Measurements from ENCODE around the gene PAQR6.

The PAQR6 gene

GRCh38 chr1:156276532-156276931, 28.7 kb upstream of the PAQR6 start:
- no peaks in the 10 kb centered on the region for H3K27me3 ChIP-seq
- 0 out of 22 replicates have a peak overlapping the region, but pooled peaks of 1 of the 11 experiments have one; percentile 0 for H3K4me2 ChIP-seq
- peaks cover 82 to 96% (median 91%) of the 10 kb centered on the region in 11 experiments for H3K36me3 ChIP-seq
- H3K4me1 ChIP-seq: peaks cover 18 to 32% (median 24%) of the 10 kb centered on the region in 10 experiments
- peak overlapping the region in 3 of 11 experiments; percentile 2 to 25 (median 5); a peak in 2 of 22 replicates for H3K9ac ChIP-seq
- no peak overlapping the region for H3K4me3 ChIP-seq
- TF ChIP-seq Cebpa-rat (IDR thresholded peaks at IDR 0.05): no peak
- H3K27ac ChIP-seq: no peak overlapping the region; a peak in 1 of 22 replicates
- no peaks in the 10 kb centered on the region for H3K9me3 ChIP-seq (replicated peaks in 1 of 11)
- peaks cover 42 to 99% (median 87%) of the 10 kb centered on the region in 11 experiments for H4K20me1 ChIP-seq

GRCh38 chr1:156270314-156270713, 22.5 kb upstream of the PAQR6 start:
- Histone ChIP-seq H3K36me3 (peaks cover 100% of the 10 kb centered on the region in 11 experiments), H3K4me1 (no peaks in the 10 kb centered on the region), H3K4me3 (no peak overlapping the region), H3K27me3 (no peaks in the 10 kb centered on the region), H4K20me1 (peaks cover 0 to 100% (median 83%) of the 10 kb centered on the region in 11 experiments; a peak in 17 of 22 replicates), H3K9me3 (replicated peaks in 1 of 11) (no peaks in the 10 kb centered on the region), H3K4me2 (no peak overlapping the region), H3K27ac (no peak overlapping the region), H3K9ac (no peak overlapping the region)
- TF ChIP-seq Cebpa-rat (IDR thresholded peaks at IDR 0.05): no peak

- TF ChIP-seq Cebpa-rat (IDR thresholded peaks at IDR 0.05): no peak
- H3K9me3 ChIP-seq (replicated peaks in 1 of 11): no peaks in the 10 kb centered on the region
- H3K27me3 ChIP-seq: no peaks in the 10 kb centered on the region
- H3K4me2 ChIP-seq: no peak overlapping the region
- peaks cover 0 to 96% (median 76%) of the 10 kb centered on the region in 11 experiments; a peak in 17 of 22 replicates for H4K20me1 ChIP-seq
- no peak overlapping the region for H3K9ac ChIP-seq
- no peak overlapping the region for H3K27ac ChIP-seq
- no peaks in the 10 kb centered on the region for H3K4me1 ChIP-seq
- H3K36me3 ChIP-seq: peaks cover 98 to 100% (median 100%) of the 10 kb centered on the region in 11 experiments
- no peak overlapping the region for H3K4me3 ChIP-seq
Observed at GRCh38 chr1:156268336-156268735, 20.5 kb upstream of the PAQR6 start.

- Histone ChIP-seq H4K20me1 (peaks cover 0 to 98% (median 80%) of the 10 kb centered on the region in 11 experiments; a peak in 17 of 22 replicates), H3K27me3 (no peaks in the 10 kb centered on the region), H3K36me3 (peaks cover 98 to 100% (median 100%) of the 10 kb centered on the region in 11 experiments), H3K9me3 (replicated peaks in 1 of 11) (no peaks in the 10 kb centered on the region), H3K4me1 (no peaks in the 10 kb centered on the region), H3K27ac (no peak overlapping the region), H3K4me2 (no peak overlapping the region), H3K9ac (no peak overlapping the region), H3K4me3 (no peak overlapping the region)
- TF ChIP-seq Cebpa-rat (IDR thresholded peaks at IDR 0.05): no peak
Observed at GRCh38 chr1:156266051-156266450, 18.2 kb upstream of the PAQR6 start.

GRCh38 chr1:156263288-156263655, 15.4 kb upstream of the PAQR6 start:
- Histone ChIP-seq H3K27ac (no peak overlapping the region), H3K9ac (no peak overlapping the region)

GRCh38 chr1:156262461-156263287, 14.8 kb upstream of the PAQR6 start:
- Histone ChIP-seq H3K27ac (no peak overlapping the region), H3K9me3 (replicated peaks in 1 of 11) (no peaks in the 10 kb centered on the region), H3K4me3 (no peak overlapping the region), H3K4me2 (no peak overlapping the region), H3K4me1 (peaks cover 0 to 13% (median 4%) of the 10 kb centered on the region in 10 experiments; a peak in 10 of 20 replicates), H3K36me3 (peaks cover 98 to 100% (median 100%) of the 10 kb centered on the region in 11 experiments), H4K20me1 (peaks cover 0 to 98% (median 80%) of the 10 kb centered on the region in 11 experiments; a peak in 18 of 22 replicates), H3K27me3 (no peaks in the 10 kb centered on the region), H3K9ac (no peak overlapping the region)
- no peak for TF ChIP-seq Cebpa-rat (IDR thresholded peaks at IDR 0.05)

More at GRCh38 chr1:156263288-156263655, 15.4 kb upstream of the PAQR6 start:
- Histone ChIP-seq H3K4me2 (no peak overlapping the region), H3K9me3 (replicated peaks in 1 of 11) (no peaks in the 10 kb centered on the region), H4K20me1 (peaks cover 0 to 98% (median 80%) of the 10 kb centered on the region in 11 experiments; a peak in 18 of 22 replicates), H3K4me1 (peaks cover 0 to 7% (median 0%) of the 10 kb centered on the region in 10 experiments; a peak in 4 of 20 replicates), H3K36me3 (peaks cover 98 to 100% (median 100%) of the 10 kb centered on the region in 11 experiments), H3K27me3 (no peaks in the 10 kb centered on the region), H3K4me3 (no peak overlapping the region)
- no peak for TF ChIP-seq Cebpa-rat (IDR thresholded peaks at IDR 0.05)

- Histone ChIP-seq H3K36me3 (peaks cover 98 to 100% (median 100%) of the 10 kb centered on the region in 11 experiments), H3K4me3 (no peak overlapping the region), H3K27ac (no peak overlapping the region)
Observed at GRCh38 chr1:156260896-156261295, 13.0 kb upstream of the PAQR6 start.

GRCh38 chr1:156259805-156260204, 11.9 kb upstream of the PAQR6 start:
- no peak for TF ChIP-seq Cebpa-rat (IDR thresholded peaks at IDR 0.05)
- H3K4me3 ChIP-seq: no peak overlapping the region
- no peaks in the 10 kb centered on the region for H3K27me3 ChIP-seq
- peaks cover 98 to 100% (median 100%) of the 10 kb centered on the region in 11 experiments for H3K36me3 ChIP-seq
- H3K9me3 ChIP-seq (replicated peaks in 1 of 11): no peaks in the 10 kb centered on the region
- no peak overlapping the region for H3K27ac ChIP-seq
- peak overlapping the region in 2 of 11 experiments; percentile 3 to 30; a peak in 1 of 22 replicates for H3K9ac ChIP-seq
- H3K4me2 ChIP-seq: no peak overlapping the region
- peaks cover 0 to 18% (median 6%) of the 10 kb centered on the region in 10 experiments; a peak in 10 of 20 replicates for H3K4me1 ChIP-seq
- H4K20me1 ChIP-seq: peaks cover 0 to 94% (median 81%) of the 10 kb centered on the region in 11 experiments; a peak in 18 of 22 replicates

More at GRCh38 chr1:156260896-156261295, 13.0 kb upstream of the PAQR6 start:
- peaks cover 0 to 96% (median 83%) of the 10 kb centered on the region in 11 experiments; a peak in 18 of 22 replicates for H4K20me1 ChIP-seq
- H3K9me3 ChIP-seq (replicated peaks in 1 of 11): no peaks in the 10 kb centered on the region
- no peak overlapping the region for H3K4me2 ChIP-seq
- no peaks in the 10 kb centered on the region for H3K27me3 ChIP-seq
- peak overlapping the region in 2 of 11 experiments; percentile 30 to 48; a peak in 4 of 22 replicates for H3K9ac ChIP-seq
- peaks cover 0 to 18% (median 6%) of the 10 kb centered on the region in 10 experiments; a peak in 10 of 20 replicates for H3K4me1 ChIP-seq
- no peak for TF ChIP-seq Cebpa-rat (IDR thresholded peaks at IDR 0.05)

GRCh38 chr1:156258859-156259258, 11.0 kb upstream of the PAQR6 start:
- Histone ChIP-seq H3K27me3 (no peaks in the 10 kb centered on the region), H4K20me1 (peaks cover 4 to 94% (median 88%) of the 10 kb centered on the region in 11 experiments; a peak in 19 of 22 replicates), H3K4me2 (no peak overlapping the region), H3K4me1 (peaks cover 0 to 18% (median 6%) of the 10 kb centered on the region in 10 experiments; a peak in 10 of 20 replicates), H3K9me3 (replicated peaks in 1 of 11) (no peaks in the 10 kb centered on the region), H3K9ac (no peak overlapping the region), H3K4me3 (no peak overlapping the region), H3K27ac (no peak overlapping the region), H3K36me3 (peaks cover 100% of the 10 kb centered on the region in 11 experiments)
- TF ChIP-seq Cebpa-rat (IDR thresholded peaks at IDR 0.05): no peak

Data from BLaER1 treated with 17β-estradiol and CSF1 and Interleukin-3, amounts not matched to agents 10 nM and 100 nM (cell line).